GM19463 (cell line): Measurements from ENCODE around the gene CIB4.

Experiments
- ATAC-seq: cut with Tn5 transposase; IDR thresholded peaks from one replicate; pipeline ENCODE4 v1.9.1; 2021; ENCODE audit warnings: mild to moderate bottlenecking, moderate library complexity; ENCODE audit not compliant: unreplicated experiment

Gene CIB4

GRCh38 chr2:26626606-26627005, 14.6 kb downstream of the CIB4 start:
- no peak for ATAC-seq

GRCh38 chr2:26623541-26624495, 17.3 kb downstream of the CIB4 start:
- no peak for ATAC-seq

- ATAC-seq, result no peak
These were observed 19.5 kb downstream of the CIB4 start for GRCh38 chr2:26621469-26622199.

GRCh38 chr2:26620031-26620605, 21.0 kb downstream of the CIB4 start:
- ATAC-seq, result no peak

GRCh38 chr2:26619521-26619951, 21.6 kb downstream of the CIB4 start:
- no peak for ATAC-seq

GRCh38 chr2:26619096-26619495, 22.1 kb downstream of the CIB4 start:
- no peak for ATAC-seq

- ATAC-seq, result no peak
These were observed 22.6 kb downstream of the CIB4 start for GRCh38 chr2:26618611-26619010.

GRCh38 chr2:26617588-26618083, 23.5 kb downstream of the CIB4 start:
- ATAC-seq, result no peak

GRCh38 chr2:26616706-26617587, 24.2 kb downstream of the CIB4 start:
- ATAC-seq, result no peak

GRCh38 chr2:26615860-26616705, 25.1 kb downstream of the CIB4 start:
- no peak for ATAC-seq

- ATAC-seq, result no peak
These were observed 25.8 kb downstream of the CIB4 start for GRCh38 chr2:26615336-26615859.

GRCh38 chr2:26614216-26615138, 26.7 kb downstream of the CIB4 start:
- ATAC-seq, result no peak

GRCh38 chr2:26613241-26614215, 27.6 kb downstream of the CIB4 start:
- ATAC-seq, result no peak

- no peak for ATAC-seq
These were observed 28.5 kb downstream of the CIB4 start for GRCh38 chr2:26612522-26613240.

GRCh38 chr2:26612034-26612433, 29.1 kb downstream of the CIB4 start:
- no peak for ATAC-seq
